Caco-2 (cell line): ENCODE data around the gene DIP2A. TPM values are rescaled to one million over a fixed set of nuclear protein-coding genes. Genes with fewer than 3 reads are reported as not detected.

Source experiments
- BruUV-seq: library from RNA; stranded (reverse); fragments of 400-500 nt; replicated peaks from 2 replicates; lab custom pipeline; 2021; lab: Mats Ljungman, UMichigan
- CTCF ChIA-PET: fragments of 300-600 bp; sonication (Branson Sonifier 250); formaldehyde crosslinking; loops from one replicate; lab custom pipeline; 2022; ENCODE audit warnings: antibody characterized with exemption; lab: Charles Lee
- POLR2A ChIA-PET: fragments of 300-600 bp; sonication (Branson Sonifier 250); formaldehyde crosslinking; loops from one replicate; lab custom pipeline; 2022; ENCODE audit warnings: antibody characterized with exemption; lab: Charles Lee
- DNase-seq, 2 experiments: peaks; one replicate each; pipeline versions ENCODE4 v3.0.0 to v3.0.0-alpha.2; 2020 to 2022
- H3K27me3 ChIP-seq: replicated peaks from 2 replicates; pipeline ENCODE4 v1.6.0; 2011; ENCODE audit warnings: low read length; ENCODE audit not compliant: control insufficient read depth, insufficient read depth
- H3K36me3 ChIP-seq: 2 replicates; pipeline ENCODE4 v1.5.1; 2011; ENCODE audit warnings: low read length; ENCODE audit not compliant: control insufficient read depth, insufficient read depth
- H3K4me1 ChIP-seq: fragments of 250-450 bp; sonication (Bioruptor Pico); 2 replicates; pipeline ENCODE4 v1.5.1; 2020; ENCODE audit warnings: mild to moderate bottlenecking
- H3K4me3 ChIP-seq: 2 replicates; pipeline ENCODE4 v1.5.1; 2011; ENCODE audit warnings: low read depth, mild to moderate bottlenecking, control low read depth, low read length
- H3K9me3 ChIP-seq: fragments of 250-450 bp; sonication (Bioruptor Pico); 2 replicates; pipeline ENCODE4 v1.5.1; 2020; ENCODE audit warnings: mild to moderate bottlenecking, moderate library complexity
- H3K27ac Mint-ChIP-seq: one replicate; pipeline ENCODE4 v1.8.0; 2022; ENCODE audit warnings: mixed read lengths; ENCODE audit not compliant: unreplicated experiment
- H3K27me3 Mint-ChIP-seq: one replicate; pipeline ENCODE4 v1.8.0; 2022; ENCODE audit warnings: mixed read lengths; ENCODE audit not compliant: insufficient read depth, unreplicated experiment
- H3K36me3 Mint-ChIP-seq: one replicate; pipeline ENCODE4 v1.8.0; 2022; ENCODE audit warnings: mild to moderate bottlenecking, mixed read lengths; ENCODE audit not compliant: insufficient read depth, unreplicated experiment
- H3K4me1 Mint-ChIP-seq: one replicate; pipeline ENCODE4 v1.8.0; 2022; ENCODE audit warnings: low read depth, mixed read lengths; ENCODE audit not compliant: unreplicated experiment
- H3K4me3 Mint-ChIP-seq: one replicate; pipeline ENCODE4 v1.8.0; 2022; ENCODE audit warnings: mild to moderate bottlenecking, moderate library complexity, mixed read lengths; ENCODE audit not compliant: unreplicated experiment
- H3K9me3 Mint-ChIP-seq: one replicate; pipeline ENCODE4 v1.8.0; 2022; ENCODE audit warnings: mixed read lengths; ENCODE audit not compliant: unreplicated experiment
- intact Hi-C: fragments of 100-400 bp; cut with micrococcal nuclease; formaldehyde crosslinking; loops from one replicate; pipeline ENCODE4 v1.10.0; 2022; ENCODE audit not compliant: unreplicated experiment
- total RNA-seq: library from RNA; stranded (reverse); gene quantifications from 2 replicates; pipeline ENCODE4 v1.2.3, GENCODE V29; 2022
- TF ChIP-seq, protein P1 (sequence below), 2 experiments: fragments of 200-600 bp in 1 of 2; IDR thresholded peaks; 1 replicate in 1 of 2; 2 replicates in 1 of 2; pipeline versions ENCODE4 v1.5.1 to v1.8.0; 2011 to 2022; ENCODE audit warnings: antibody characterized with exemption in 1 of 2, control low read depth in 1 of 2, inconsistent platforms in 1 of 2, low read depth in 1 of 2, low read length in 1 of 2, mild to moderate bottlenecking in 1 of 2, moderate library complexity in 1 of 2; ENCODE audit not compliant: insufficient read depth in 1 of 2, severe bottlenecking in 1 of 2, unreplicated experiment in 1 of 2

The DIP2A gene
- total RNA-seq, 1 experiment from 2014 or later: 44.6 TPM

GRCh38 chr21:46553993-46554392, 95.3 kb downstream of the DIP2A start:
- no peaks in the 10 kb centered on the region; the same call in 1 of the 2 replicates for H3K36me3 ChIP-seq

GRCh38 chr21:46554431-46555224, 95.9 kb downstream of the DIP2A start:
- no peaks in the 10 kb centered on the region for H3K4me1 ChIP-seq
- Mint-ChIP-seq H3K36me3 (peaks cover 25% of the 10 kb centered on the region), H3K4me1 (no peaks in the 10 kb centered on the region), H3K9me3 (no peaks in the 10 kb centered on the region), H3K27me3 (no peaks in the 10 kb centered on the region), H3K27ac (no peak overlapping the region), H3K4me3 (no peak overlapping the region)
- H3K4me3 ChIP-seq: no peak overlapping the region
- intact Hi-C loops: no loop called here
- BruUV-seq: no TSS peak
- TF ChIP-seq, protein P1, sequence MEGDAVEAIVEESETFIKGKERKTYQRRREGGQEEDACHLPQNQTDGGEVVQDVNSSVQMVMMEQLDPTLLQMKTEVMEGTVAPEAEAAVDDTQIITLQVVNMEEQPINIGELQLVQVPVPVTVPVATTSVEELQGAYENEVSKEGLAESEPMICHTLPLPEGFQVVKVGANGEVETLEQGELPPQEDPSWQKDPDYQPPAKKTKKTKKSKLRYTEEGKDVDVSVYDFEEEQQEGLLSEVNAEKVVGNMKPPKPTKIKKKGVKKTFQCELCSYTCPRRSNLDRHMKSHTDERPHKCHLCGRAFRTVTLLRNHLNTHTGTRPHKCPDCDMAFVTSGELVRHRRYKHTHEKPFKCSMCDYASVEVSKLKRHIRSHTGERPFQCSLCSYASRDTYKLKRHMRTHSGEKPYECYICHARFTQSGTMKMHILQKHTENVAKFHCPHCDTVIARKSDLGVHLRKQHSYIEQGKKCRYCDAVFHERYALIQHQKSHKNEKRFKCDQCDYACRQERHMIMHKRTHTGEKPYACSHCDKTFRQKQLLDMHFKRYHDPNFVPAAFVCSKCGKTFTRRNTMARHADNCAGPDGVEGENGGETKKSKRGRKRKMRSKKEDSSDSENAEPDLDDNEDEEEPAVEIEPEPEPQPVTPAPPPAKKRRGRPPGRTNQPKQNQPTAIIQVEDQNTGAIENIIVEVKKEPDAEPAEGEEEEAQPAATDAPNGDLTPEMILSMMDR (IDR thresholded peaks at IDR 0.05; ENCODE audit: insufficient read depth in 1 of 2, low read depth in 1 of 2, low read length in 1 of 2, severe bottlenecking in 1 of 2, unreplicated experiment in 1 of 2): no peak
- POLR2A ChIA-PET: no interaction called here
- CTCF ChIA-PET: no interaction called here
- no peaks in the 10 kb centered on the region for H3K9me3 ChIP-seq
- H3K36me3 ChIP-seq: no peaks in the 10 kb centered on the region; the same call in 1 of the 2 replicates
- no peak for DNase-seq
- no peaks in the 10 kb centered on the region for H3K27me3 ChIP-seq

More at GRCh38 chr21:46553993-46554392, 95.3 kb downstream of the DIP2A start:
- Histone ChIP-seq H3K9me3 (no peaks in the 10 kb centered on the region), H3K27me3 (no peaks in the 10 kb centered on the region), H3K4me1 (no peaks in the 10 kb centered on the region), H3K4me3 (no peak overlapping the region)
- no peak overlapping the region for H3K27ac Mint-ChIP-seq
- CTCF ChIA-PET: no interaction called here
- no peaks in the 10 kb centered on the region for H3K9me3 Mint-ChIP-seq
- BruUV-seq: no TSS peak
- H3K36me3 Mint-ChIP-seq: peaks cover 21% of the 10 kb centered on the region
- H3K4me3 Mint-ChIP-seq: no peak overlapping the region
- POLR2A ChIA-PET: no interaction called here
- intact Hi-C loops: no loop called here
- TF ChIP-seq, protein P1 (IDR thresholded peaks at IDR 0.05; ENCODE audit: insufficient read depth in 1 of 2, low read depth in 1 of 2, low read length in 1 of 2, severe bottlenecking in 1 of 2, unreplicated experiment in 1 of 2): no peak
- H3K27me3 Mint-ChIP-seq: no peaks in the 10 kb centered on the region
- no peaks in the 10 kb centered on the region for H3K4me1 Mint-ChIP-seq
- no peak for DNase-seq

- no peaks in the 10 kb centered on the region for H3K27me3 Mint-ChIP-seq
- no peak overlapping the region for H3K27ac Mint-ChIP-seq
- H3K36me3 Mint-ChIP-seq: peaks cover 25% of the 10 kb centered on the region
- intact Hi-C loops: no loop called here
- DNase-seq: no peak
- H3K4me3 Mint-ChIP-seq: no peak overlapping the region
- Histone ChIP-seq H3K36me3 (no peaks in the 10 kb centered on the region; the same call in 1 of the 2 replicates), H3K9me3 (no peaks in the 10 kb centered on the region), H3K4me3 (no peak overlapping the region), H3K4me1 (no peaks in the 10 kb centered on the region), H3K27me3 (no peaks in the 10 kb centered on the region)
- no TSS peak for BruUV-seq
- POLR2A ChIA-PET: no interaction called here
- H3K9me3 Mint-ChIP-seq: no peaks in the 10 kb centered on the region
- no peaks in the 10 kb centered on the region for H3K4me1 Mint-ChIP-seq
- CTCF ChIA-PET: no interaction called here
- TF ChIP-seq, protein P1 (IDR thresholded peaks at IDR 0.05; ENCODE audit: insufficient read depth in 1 of 2, low read depth in 1 of 2, low read length in 1 of 2, severe bottlenecking in 1 of 2, unreplicated experiment in 1 of 2): no peak
These were observed 96.5 kb downstream of the DIP2A start for GRCh38 chr21:46555225-46555617.
